SHP77 treated with DMSO at 0.1 percent for 48 hours (cell line): ENCODE measurements around the gene R3HDML.
"Not testable (repeated sequence)": the region's sequence is repeated elsewhere in the genome, so short reads cannot be mapped to it uniquely, and the experiment has no call there.

Experiments used
- DNase-seq: peaks from one replicate; lab custom pipeline; 2025; lab: John Stamatoyannopoulos, UW

R3HDML gene

DNA sequence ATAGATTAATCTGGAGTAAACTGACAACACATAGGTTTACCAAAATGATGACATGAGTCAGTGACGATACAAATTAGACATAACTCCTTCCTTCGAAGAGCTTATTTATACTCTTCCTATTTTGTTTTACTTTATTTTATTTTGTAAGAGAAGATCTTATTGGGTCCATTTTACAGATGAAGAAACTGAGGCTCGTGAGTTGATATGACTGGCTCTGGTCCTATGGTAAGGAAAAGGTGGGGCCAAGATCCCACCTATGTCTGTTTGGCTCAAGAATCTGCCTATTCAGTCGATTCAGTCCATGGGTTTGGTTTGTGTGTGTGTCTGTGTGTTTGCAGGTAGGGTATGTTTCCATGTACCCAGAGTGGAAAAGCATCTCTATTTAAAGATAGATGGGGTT, 8.4 kb upstream of the R3HDML start:
- DNase-seq = no peak

DNA sequence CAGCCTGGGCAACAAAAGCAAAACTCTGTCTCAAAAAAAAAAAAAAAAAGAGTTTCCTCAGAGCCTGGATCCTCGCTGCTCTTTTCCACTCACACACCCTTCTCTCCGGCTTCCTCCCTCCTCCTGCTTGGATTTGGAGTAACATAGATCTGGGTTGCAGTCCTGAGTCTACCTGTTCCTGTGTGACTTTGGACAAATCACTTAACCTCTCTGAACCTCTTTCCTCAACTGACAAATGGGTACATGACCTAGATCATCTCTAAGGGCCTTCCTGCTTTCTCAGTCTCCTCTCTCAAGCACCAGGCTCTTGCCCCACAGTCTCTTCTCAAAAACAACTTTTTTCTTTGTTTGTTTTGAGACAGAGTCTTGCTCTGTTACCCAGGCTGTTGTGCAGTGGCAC, 5.6 kb upstream of the R3HDML start:
- no peak for DNase-seq

DNA sequence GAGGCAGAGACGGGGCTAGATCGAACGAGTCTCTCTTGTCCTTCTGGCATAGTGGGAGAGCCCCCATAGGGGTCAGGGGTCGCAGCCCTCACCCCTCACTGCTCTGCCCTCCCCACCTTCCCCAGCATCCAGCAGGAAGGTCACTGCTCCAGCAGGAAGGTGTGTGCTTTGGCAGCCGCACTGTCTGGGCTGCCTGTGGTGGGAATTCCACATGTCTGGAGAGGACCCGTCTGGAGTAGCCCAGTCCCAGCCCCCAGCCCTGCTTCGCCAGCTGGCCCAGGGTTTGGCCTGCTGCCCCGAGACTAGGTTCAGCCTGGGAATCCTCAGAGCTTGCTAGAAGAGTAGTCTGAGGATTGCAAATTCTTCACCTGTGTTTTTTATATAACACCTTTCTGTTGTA, 2.5 kb upstream of the R3HDML start:
- no peak for DNase-seq

DNA sequence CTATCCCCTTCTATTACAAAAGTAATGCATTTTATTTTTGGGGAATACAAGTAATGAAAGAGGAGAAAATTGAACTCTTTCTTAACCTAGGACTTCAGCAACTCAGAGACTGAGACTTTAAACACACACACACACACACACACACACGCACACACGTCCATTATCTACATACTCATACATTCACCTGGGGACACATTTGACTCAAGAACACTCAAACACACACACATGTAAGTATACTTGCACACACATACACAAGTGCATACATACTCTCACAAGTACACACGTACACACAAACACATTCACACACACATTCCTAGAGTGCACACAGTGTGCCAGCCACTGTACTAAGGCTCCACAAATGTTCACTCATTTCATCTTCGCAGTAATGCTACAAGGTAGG, 2.1 kb upstream of the R3HDML start:
- no peak for DNase-seq

DNA sequence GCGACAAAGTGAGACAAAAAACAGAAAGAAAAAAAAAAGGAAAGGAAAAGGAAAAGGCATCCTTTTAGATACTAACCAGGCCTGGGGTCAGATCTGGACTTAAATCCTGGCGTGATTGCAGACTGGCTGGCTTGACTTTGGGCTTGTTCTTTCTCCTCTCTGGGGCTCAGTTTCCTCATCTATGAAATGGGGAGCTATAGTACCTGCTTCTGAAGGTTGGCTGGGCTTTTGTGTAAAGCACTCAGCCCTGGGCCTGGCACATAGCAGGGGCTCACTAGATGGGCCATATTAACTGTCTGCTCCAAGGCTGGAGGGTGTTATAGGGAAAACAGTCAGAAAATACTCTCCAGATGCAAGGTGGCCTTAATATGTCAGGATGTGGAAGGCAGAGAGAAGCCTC, 1.2 kb upstream of the R3HDML start:
- no peak for DNase-seq

DNA sequence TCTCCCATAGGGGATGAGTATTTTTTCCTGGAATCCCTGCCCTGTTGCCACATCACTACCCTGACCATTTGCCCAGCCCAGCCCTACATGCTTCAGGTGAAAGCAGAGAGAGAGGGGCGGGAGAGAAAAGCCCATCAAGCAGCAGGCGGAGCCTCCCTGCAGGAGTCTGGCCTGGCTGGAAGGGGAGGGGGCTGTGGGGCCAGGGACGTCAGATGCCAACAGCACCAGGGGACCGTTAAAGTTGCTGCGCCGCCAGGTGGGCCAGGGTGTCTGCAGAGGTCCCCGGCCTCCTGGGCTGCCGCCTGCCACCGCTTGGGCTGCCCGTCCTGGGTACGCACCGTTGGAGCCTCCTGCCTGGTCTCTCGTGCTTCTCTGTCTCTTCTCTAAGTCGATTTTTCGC, 757 bp upstream of the R3HDML start:
- DNase-seq = no peak

DNA sequence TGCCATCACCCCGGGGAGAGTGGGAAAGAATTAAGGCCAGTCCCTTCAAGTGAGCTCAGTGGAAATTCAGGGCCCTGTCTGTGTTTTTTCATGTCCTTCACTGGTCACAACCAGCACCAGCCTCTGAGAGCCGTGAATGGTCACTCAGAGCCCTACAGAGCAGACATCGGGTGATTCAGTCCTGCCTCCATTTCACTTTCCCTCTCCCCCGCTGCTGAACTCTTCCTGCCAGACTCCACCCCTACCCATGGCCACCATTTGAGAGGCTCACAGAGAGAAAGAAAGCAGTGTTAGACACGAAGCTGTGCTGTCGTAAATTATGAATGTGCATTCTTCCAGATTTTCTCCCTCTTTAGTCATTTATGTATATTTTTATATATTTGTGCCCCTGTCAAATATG, 5.4 kb downstream of the R3HDML start:
- DNase-seq = no peak

DNA sequence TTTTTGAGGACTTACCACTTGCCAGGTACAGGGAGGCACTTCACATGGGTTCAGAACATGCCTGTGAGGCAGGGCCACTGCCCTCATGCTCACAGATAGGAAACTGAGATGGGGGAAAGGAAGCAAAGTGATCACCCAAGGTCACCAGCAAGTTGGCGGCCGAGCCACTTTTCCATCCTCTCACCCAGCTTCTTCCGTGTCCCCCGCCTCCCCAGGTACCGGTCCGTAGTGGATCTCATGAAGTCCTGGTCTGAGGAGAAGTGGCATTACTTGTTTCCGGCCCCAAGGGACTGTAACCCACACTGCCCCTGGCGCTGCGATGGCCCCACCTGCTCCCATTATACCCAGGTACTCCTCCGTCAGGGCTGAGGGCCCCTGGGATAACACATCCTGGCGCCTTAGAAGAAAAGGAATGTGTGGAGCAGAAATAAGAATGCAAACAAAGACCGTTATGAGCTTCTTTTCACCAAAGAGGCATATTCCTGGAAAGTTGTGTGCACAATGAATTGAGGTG, 6.4 kb downstream of the R3HDML start:
- DNase-seq = no peak

DNA sequence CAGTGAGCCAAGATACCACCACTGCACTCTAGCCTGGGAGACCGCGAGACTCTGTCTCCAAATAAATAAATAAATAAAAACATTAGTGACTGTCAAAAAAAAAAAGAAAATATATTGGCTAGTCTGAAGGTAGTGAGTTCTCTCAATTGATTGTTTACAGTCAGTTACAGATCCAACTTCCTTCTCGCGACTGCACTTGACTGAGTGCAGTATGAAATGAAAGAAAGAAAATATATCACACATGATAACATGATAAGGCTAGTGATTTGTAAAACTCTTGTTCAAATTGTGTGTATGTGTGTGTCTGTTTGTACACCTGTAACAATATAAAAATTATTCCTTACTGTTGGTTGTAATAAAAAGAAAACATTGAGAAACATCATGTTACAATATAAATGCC, 7.9 kb downstream of the R3HDML start:
- DNase-seq = no peak

DNA sequence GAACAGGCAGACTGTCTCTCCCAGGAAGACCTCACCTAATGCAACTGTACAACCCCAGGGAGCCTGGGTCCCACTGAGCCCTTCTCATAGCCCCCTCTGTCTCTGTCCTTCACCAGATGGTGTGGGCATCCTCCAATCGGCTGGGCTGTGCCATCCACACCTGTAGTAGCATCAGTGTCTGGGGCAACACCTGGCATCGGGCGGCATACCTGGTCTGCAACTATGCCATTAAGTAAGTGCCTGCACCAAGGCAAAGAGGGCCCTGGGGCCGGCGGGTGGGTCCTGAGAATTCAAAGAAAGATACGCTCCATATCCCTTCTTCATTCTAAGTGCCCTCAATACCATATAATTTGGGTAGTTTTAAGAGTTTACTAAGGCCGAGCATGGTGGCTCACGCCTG, 8.3 kb downstream of the R3HDML start:
- no peak for DNase-seq

DNA sequence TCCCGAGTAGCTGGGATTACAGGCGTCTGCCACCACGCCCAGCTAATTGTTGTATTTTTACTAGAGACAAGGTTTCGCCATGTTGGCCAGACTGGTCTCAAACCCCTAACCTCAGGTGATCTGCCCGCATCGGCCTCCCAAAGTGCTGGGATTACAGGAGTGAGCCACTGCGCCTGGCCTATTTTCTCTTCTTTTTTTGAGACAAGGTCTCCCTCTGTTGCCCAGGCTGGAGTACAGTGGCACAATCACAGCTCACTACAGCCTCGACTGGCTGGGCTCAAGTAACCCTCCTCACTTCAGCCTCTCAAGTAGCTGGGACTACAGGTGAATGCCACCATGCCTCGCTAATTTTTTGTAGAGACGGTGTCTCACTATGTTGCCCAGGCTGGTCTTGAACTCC, 9.1 kb downstream of the R3HDML start:
- DNase-seq = not testable (repeated sequence)

DNA sequence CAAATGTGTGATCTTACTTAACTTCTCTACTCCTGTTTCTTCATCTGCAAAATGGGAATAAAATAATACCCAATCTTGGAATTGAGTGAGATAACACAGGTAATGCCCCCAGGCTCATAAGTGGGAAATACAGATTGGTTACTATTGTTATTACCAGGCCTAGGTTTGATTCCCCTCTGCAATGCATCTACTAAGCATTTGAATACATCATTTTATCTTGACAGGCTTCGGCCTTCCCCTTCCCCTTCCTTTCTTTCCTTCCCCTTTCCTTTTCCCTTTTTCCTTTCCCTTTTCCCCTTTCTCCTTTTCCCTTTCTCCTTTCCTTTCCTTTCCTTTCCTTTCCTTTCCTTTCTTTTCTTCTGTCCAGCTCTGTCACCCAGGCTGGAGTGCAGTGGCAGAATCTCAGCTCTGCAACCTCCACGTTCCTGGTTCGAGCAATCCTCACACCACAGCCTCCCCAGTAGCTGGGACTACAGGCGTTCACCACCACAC, 11.4 kb downstream of the R3HDML start:
- no peak for DNase-seq

DNA sequence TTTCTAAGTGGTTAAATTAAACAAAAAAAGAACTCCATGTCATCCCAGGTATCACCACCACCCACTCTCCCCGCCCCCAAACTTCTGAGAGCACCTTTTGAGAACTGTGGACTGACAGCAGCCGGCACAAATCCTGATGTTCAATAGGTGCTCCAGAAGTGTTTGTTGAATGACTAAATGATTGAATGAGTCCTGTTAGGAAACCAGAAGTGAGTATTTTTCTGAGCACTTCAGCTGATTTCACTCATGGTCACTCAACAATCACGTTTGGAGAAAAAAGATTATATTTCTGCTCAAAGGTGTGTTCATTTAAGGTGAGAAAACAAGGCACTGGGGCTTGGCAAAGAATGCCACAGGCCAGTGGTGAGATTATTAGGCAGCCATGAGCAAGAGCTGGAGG, 12.5 kb downstream of the R3HDML start:
- no peak for DNase-seq

DNA sequence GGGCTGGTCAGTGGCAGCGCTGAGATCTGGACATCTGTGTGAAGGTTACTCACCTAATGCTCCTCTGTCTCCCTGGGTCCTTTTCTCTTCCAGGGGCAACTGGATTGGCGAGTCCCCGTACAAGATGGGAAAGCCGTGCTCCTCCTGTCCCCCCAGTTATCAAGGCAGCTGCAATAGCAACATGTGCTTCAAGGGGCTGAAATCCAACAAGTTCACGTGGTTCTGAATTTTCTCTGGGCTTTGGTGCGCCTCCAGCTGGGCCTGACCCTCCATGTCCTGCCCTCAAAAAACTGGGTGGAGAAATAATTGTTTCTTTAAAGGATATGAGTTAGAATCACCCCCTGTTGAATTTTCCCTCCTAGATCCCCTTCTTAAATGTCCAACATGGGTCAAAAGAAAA, 13.7 kb downstream of the R3HDML start:
- no peak for DNase-seq

DNA sequence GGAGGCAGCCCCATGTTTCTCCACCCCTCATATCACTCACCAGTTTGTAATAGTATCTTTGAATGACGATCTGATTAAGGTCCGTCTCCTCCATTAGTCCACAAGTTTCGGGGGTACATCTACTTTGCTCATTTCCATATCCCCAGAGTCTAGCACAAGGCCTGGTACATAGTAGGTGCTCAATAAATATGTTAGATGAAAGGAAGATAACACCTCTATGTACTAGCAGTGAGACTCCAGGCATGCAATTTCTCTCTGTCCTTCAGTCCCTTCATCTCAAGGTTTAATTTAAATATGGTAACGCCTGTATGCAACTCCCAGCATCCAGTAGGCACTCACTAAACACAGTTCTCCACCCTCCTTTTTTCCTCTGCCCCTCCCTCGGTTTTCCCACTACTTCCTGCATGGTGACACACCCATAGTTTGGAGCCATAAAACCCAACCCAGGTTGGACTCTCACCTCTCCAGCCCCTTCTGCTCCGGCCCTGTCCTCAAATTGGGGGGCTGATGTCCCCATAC, 18.2 kb downstream of the R3HDML start:
- DNase-seq = no peak

DNA sequence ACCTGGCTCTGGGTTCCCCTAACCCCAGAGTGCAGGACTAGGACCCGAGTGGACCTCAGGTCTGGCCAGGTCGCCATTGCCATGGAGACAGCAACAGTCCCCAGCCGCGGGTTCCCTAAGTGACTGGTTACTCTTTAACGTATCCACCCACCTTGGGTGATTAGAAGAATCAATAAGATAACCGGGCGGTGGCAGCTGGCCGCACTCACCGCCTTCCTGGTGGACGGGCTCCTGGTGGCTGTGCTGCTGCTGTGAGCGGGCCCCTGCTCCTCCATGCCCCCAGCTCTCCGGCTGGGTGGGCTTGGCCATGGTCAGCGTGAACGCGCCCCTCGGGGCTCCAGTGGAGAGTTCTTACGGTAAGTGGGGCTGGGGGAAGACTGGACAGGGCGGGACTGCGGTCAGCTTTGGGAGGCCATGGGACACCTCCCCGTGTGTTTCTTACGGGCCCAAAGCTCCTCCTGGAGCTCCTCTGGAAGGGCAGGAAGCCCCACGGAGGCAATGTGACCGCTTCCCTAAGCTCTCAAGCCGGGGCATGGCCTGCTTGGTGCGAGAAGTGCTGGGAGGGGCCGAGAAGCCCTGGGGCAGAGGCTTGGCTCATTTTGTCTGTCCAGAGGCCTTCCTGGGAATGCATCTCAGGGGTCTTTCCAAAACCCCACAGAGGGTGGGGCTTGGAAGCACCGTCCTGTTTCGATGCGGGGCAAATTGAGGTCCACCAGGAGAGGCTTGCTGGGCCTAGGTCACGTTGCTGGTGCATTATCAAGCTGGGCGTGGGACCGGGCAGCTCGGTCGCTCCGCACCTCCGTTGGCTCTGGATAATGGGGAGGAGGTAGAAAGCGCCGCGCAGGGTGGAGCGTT, 18.9 kb downstream of the R3HDML start, which contains the start of gene HNF4A:
TSS of gene HNF4A (plus strand) at position 202 of the 855 bp plus-strand sequence. CDS start at position 308, 106 bp downstream.
- no peak for DNase-seq

DNA sequence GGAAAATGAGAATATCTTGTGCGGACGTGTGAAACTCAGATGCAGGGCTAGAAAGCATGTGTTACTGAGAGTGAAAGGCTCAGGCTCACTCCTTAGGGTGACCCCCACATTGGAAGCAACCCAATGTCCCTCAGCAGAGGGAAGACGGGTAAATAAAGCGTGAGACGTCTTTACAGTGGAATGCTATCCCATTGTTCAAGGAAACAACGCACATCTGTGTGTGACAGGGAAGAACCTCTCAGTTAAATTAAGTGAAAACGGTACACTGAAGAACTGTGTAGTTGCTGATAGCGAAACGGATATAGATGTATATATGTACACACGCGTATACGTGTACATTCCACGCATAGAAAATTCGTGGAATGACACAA, 19.5 kb downstream of the R3HDML start:
- DNase-seq = no peak

DNA sequence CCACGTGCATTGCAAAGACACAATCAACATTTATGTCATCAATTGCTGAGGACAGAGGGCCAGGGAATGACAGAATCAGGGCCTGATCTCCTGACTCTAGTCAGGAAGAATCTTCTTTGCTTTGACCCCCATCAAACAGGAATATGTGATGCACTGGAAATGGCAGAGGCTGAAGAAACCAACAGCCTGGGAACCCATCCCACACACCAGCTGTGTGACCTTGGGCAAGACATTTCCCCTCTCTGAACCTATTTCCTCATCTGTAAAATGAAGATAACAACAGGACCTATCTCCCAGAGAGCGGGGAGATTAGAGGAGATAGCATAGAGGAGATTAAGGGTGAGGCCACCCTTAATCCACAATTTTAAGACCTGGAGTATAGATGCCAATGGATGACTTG, 20.2 kb downstream of the R3HDML start:
- no peak for DNase-seq

DNA sequence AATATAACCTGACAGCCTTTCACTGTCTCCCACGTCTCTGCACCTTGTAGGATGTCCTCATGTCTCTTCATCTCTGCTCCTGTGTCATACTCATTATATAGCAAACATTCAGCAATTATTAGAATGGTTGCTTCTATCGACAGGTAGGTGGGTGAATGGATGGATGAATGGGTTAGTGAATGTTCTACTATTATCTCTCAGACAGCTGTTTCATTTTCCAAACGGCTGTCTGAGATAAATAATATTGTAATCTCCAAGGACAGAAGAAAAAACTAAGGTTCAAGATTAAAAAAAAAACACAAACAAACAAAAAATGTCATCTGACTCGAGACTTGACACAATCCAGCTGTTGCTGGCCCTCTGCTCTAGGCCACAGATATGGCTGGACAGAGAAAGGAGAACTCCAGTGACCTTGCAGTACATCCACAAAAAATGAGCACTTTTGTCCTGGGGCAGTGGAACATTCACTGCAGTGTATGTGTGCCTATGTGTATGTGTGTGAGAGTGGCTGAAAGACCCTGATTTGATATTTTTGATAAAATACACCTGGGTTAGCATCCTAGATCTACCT, 20.8 kb downstream of the R3HDML start:
- no peak for DNase-seq

DNA sequence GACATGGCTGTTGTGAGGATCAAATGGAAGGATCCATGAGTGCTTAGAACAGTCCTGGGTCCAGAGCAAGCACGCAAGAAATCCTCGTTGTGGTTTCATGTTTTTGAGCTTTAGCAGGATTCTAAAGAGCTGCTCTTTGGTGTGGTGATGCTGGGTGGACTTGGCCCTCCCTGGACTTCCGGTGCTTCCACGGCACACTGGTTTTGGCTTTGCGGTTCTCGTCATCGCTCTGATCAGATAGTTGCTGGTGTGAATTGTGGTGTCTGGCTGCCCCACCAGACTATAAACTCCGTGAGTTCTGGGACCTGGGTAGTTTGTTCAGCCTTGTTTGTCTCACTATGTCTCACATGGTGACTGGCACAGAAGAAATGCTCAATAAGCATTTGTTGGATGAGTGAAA, 21.9 kb downstream of the R3HDML start:
- DNase-seq = no peak

DNA sequence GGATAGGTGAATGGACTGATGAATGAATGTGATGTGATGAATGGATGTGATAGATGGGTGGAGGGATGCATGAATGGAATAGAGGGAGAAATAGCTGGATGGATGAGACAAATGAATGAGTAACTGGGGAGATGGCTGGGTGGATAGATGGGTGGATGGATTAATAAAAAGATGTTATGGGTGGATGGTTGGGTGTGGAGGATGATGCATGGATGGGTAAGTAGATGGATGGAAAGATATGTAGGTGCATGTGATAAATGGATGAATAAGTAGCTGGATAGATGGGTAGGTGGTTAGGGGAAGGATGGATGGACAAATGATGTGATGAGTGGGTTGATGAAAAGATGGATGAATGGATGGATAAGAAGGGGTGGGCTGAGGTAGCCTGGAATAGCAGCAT, 23.4 kb downstream of the R3HDML start:
- no peak for DNase-seq

DNA sequence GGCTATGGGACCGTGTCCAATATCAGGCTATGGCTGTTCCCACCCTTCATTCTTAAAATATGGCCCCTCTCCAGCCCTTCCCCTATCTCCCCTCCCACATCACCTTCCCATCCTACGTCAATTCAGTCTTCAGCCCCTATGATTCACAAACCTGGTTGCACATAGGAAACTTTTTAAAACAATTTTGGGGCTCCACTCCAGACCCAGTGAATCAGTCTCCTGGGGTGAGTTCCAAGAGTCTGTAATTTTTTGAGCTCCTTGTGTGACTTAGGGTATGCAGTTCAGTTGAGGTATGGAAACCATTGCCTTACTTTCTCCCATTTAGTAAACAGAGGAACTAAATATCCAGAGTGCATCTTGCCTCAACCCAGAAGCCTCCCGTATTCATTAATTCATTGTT, 24.2 kb downstream of the R3HDML start:
- no peak for DNase-seq

DNA sequence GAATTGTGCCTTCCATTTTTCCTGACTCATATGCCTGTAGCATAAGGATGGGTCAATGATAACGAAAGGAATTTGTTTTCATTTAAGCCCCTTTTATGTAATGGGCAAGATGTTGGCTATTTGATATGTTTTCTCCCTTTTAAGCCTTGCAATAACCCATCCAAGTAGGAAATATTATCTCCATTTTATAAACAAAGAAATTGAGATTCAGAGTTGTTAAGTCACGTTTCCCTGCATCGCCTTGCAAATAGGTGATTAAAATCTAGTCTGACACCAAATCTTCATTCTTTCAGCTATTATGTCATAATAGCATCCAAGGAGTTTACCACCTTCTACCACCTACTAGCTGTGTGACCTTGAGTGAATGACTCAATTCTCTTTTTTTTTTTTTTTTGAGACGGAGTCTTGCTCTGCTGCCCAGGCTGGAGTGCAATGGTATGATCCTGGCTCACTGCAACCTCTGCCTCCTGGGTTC, 25.7 kb downstream of the R3HDML start:
- DNase-seq = no peak
